ENCODE results near the gene PCED1B.
"Not testable (repeated sequence)": the region's sequence is repeated elsewhere in the genome, so short reads cannot be mapped to it uniquely, and the experiment has no call there.

Gene PCED1B

GRCh38 chr12:47088021-47088944 is 8.9 kb downstream of the PCED1B start:
- no peak for DNase-seq (ENCODE audit: low read depth)

GRCh38 chr12:47091009-47091408 is 11.6 kb downstream of the PCED1B start:
- no peak for DNase-seq (ENCODE audit: low read depth)

- DNase-seq (ENCODE audit: low read depth): no peak
Observed at GRCh38 chr12:47094804-47095203, 15.4 kb downstream of the PCED1B start.

- DNase-seq (ENCODE audit: low read depth): no peak
Observed at GRCh38 chr12:47095446-47096236, 16.2 kb downstream of the PCED1B start.

GRCh38 chr12:47097276-47097896 is 18.0 kb downstream of the PCED1B start:
- DNase-seq (ENCODE audit: low read depth): no peak

- DNase-seq (ENCODE audit: low read depth): no peak
Observed at GRCh38 chr12:47098099-47098498, 18.7 kb downstream of the PCED1B start.

- no peak for DNase-seq (ENCODE audit: low read depth)
Observed at GRCh38 chr12:47099610-47100009, 20.2 kb downstream of the PCED1B start.

- no peak for DNase-seq (ENCODE audit: low read depth)
Observed at GRCh38 chr12:47100160-47100559, 20.7 kb downstream of the PCED1B start.

GRCh38 chr12:47102406-47102805 is 23.0 kb downstream of the PCED1B start:
- no peak for DNase-seq (ENCODE audit: low read depth)

- DNase-seq (ENCODE audit: low read depth): no peak
Observed at GRCh38 chr12:47102845-47103651, 23.6 kb downstream of the PCED1B start.

- no peak for DNase-seq (ENCODE audit: low read depth)
Observed at GRCh38 chr12:47105914-47106674, 26.7 kb downstream of the PCED1B start.

GRCh38 chr12:47107446-47107845 is 28.0 kb downstream of the PCED1B start:
- no peak for DNase-seq (ENCODE audit: low read depth)

- DNase-seq (ENCODE audit: low read depth): no peak
Observed at GRCh38 chr12:47107926-47108325, 28.5 kb downstream of the PCED1B start.

GRCh38 chr12:47110011-47110541 is 30.7 kb downstream of the PCED1B start:
- no peak for DNase-seq (ENCODE audit: low read depth)

GRCh38 chr12:47110718-47111391 is 31.4 kb downstream of the PCED1B start:
- DNase-seq (ENCODE audit: low read depth): no peak

GRCh38 chr12:47111392-47111778 is 32.0 kb downstream of the PCED1B start:
- DNase-seq (ENCODE audit: low read depth): no peak

GRCh38 chr12:47111854-47112253 is 32.4 kb downstream of the PCED1B start:
- DNase-seq (ENCODE audit: low read depth): no peak

GRCh38 chr12:47112679-47113078 is 33.3 kb downstream of the PCED1B start:
- no peak for DNase-seq (ENCODE audit: low read depth)

GRCh38 chr12:47114481-47114892 is 35.1 kb downstream of the PCED1B start:
- DNase-seq (ENCODE audit: low read depth): no peak

GRCh38 chr12:47117305-47117704 is 37.9 kb downstream of the PCED1B start:
- DNase-seq (ENCODE audit: low read depth): not testable (repeated sequence)

All from stimulated activated CD8-positive, alpha-beta memory T cell treated with anti-CD3 and anti-CD28 coated beads, Interleukin-7, amount 100 ng/mL, for 24 hours (primary cell).